Vagina (tissue), 2 donors: Measurements from ENCODE around the gene SLC39A1.

ENCODE experiments used
- POLR2A ChIP-seq, 2 donors: fragments of 450-650 bp; IDR thresholded peaks; one replicate each; pipeline ENCODE4 v1.6.1; 2017; ENCODE audit warnings: antibody characterized with exemption in 2 of 2, mild to moderate bottlenecking in 2 of 2, moderate library complexity in 2 of 2
- TF ChIP-seq, protein P1 (sequence below), 3 experiments: fragments of 450-650 bp in 2 of 3; fragments of 200-600 bp in 1 of 3; sonication (generic) in 1 of 3; IDR thresholded peaks; one replicate each; pipeline ENCODE4 v1.5.1; 2017 to 2019; ENCODE audit warnings: antibody characterized with exemption in 3 of 3, mild to moderate bottlenecking in 2 of 3, moderate library complexity in 2 of 3

DNA sequence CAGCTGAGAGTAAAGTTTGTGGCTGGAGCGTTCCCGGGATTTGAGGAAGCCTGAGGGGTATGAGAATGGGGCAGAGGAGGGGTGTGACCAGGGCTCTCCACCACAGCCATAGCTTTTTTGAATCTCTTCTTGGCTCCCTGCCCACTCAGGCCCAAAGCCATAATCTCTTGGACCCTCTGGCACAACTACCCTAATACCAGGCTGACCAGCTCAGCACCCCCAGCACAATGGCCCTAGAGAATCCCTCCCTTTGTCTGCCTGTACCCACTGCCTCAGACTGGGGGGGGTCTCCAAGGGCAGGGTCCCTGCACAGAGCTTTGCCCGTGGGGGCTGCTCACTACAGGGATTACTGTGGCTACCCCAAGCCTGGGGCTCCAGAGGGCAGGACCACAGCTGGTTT is 24.3 kb downstream of the SLC39A1 start:
- TF ChIP-seq POLR2A (IDR thresholded peaks at IDR 0.05), result no peak
- TF ChIP-seq, protein P1, sequence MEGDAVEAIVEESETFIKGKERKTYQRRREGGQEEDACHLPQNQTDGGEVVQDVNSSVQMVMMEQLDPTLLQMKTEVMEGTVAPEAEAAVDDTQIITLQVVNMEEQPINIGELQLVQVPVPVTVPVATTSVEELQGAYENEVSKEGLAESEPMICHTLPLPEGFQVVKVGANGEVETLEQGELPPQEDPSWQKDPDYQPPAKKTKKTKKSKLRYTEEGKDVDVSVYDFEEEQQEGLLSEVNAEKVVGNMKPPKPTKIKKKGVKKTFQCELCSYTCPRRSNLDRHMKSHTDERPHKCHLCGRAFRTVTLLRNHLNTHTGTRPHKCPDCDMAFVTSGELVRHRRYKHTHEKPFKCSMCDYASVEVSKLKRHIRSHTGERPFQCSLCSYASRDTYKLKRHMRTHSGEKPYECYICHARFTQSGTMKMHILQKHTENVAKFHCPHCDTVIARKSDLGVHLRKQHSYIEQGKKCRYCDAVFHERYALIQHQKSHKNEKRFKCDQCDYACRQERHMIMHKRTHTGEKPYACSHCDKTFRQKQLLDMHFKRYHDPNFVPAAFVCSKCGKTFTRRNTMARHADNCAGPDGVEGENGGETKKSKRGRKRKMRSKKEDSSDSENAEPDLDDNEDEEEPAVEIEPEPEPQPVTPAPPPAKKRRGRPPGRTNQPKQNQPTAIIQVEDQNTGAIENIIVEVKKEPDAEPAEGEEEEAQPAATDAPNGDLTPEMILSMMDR (IDR thresholded peaks at IDR 0.05), result no peak
